ENCODE results near the gene TGM2. TPM values are rescaled to one million over a fixed set of nuclear protein-coding genes. Genes with fewer than 3 reads are reported as not detected.

The TGM2 gene
- total RNA-seq, 1 experiment from 2014 or later, result 138 TPM

GRCh38 chr20:38119446-38119845 is 45.6 kb downstream of the TGM2 start:
- Mint-ChIP-seq H3K36me3 (ENCODE audit: insufficient read depth, unreplicated experiment) (peaks cover 9% of the 10 kb centered on the region), H3K9me3 (ENCODE audit: unreplicated experiment) (peaks cover 15% of the 10 kb centered on the region), H3K27me3 (ENCODE audit: insufficient read depth, unreplicated experiment) (no peaks in the 10 kb centered on the region), H3K4me1 (ENCODE audit: low read depth, unreplicated experiment) (peaks cover 59% of the 10 kb centered on the region), H3K27ac (ENCODE audit: unreplicated experiment) (peak overlapping the region; percentile 99), H3K4me3 (ENCODE audit: unreplicated experiment) (no peak overlapping the region)
- intact Hi-C loops (cut with micrococcal nuclease; ENCODE audit: unreplicated experiment), result no loop called here
- TF ChIP-seq CTCF (IDR thresholded peaks at IDR 0.05; ENCODE audit: insufficient read depth in 1 of 2, low read depth in 1 of 2, low read length in 1 of 2, severe bottlenecking in 1 of 2, unreplicated experiment in 1 of 2), result no peak
- ChIA-PET POLR2A (no interaction called here), CTCF (no interaction called here)
- Histone ChIP-seq H3K36me3 (ENCODE audit: control insufficient read depth, insufficient read depth, low read length) (no peaks in the 10 kb centered on the region), H3K27me3 (replicated peaks; ENCODE audit: control insufficient read depth, insufficient read depth, low read length) (no peaks in the 10 kb centered on the region), H3K9me3 (0 out of 2 replicates have a peak, but pooled peaks cover 3% of the 10 kb centered on the region), H3K4me1 (peaks cover 50% of the 10 kb centered on the region), H3K4me3 (ENCODE audit: low read depth, low read length) (no peak overlapping the region)
- BruUV-seq (replicated peaks), result no TSS peak
- DNase-seq, result no peak

- POLR2A ChIA-PET, result interaction anchor here (0.6 kb wide), 1 partner anchor 8 kb away, joined by 3 read pairs; no protein-coding TSS in a partner anchor
Observed at GRCh38 chr20:38117635-38118034, 47.4 kb downstream of the TGM2 start.

GRCh38 chr20:38117205-38117604 is 47.9 kb downstream of the TGM2 start:
- Histone ChIP-seq H3K36me3 (ENCODE audit: control insufficient read depth, insufficient read depth, low read length) (no peaks in the 10 kb centered on the region), H3K4me1 (peaks cover 58% of the 10 kb centered on the region), H3K4me3 (ENCODE audit: low read depth, low read length) (no peak overlapping the region), H3K27me3 (replicated peaks; ENCODE audit: control insufficient read depth, insufficient read depth, low read length) (no peaks in the 10 kb centered on the region), H3K9me3 (0 out of 2 replicates have a peak, but pooled peaks cover 3% of the 10 kb centered on the region)
- no peaks in the 10 kb centered on the region for H3K27me3 Mint-ChIP-seq (ENCODE audit: insufficient read depth, unreplicated experiment)
- H3K27ac Mint-ChIP-seq (ENCODE audit: unreplicated experiment), result peak overlapping the region; percentile 14
- intact Hi-C loops (cut with micrococcal nuclease; ENCODE audit: unreplicated experiment), result no loop called here
- H3K36me3 Mint-ChIP-seq (ENCODE audit: insufficient read depth, unreplicated experiment), result peaks cover 7% of the 10 kb centered on the region
- BruUV-seq (replicated peaks), result no TSS peak
- TF ChIP-seq CTCF (IDR thresholded peaks at IDR 0.05; ENCODE audit: insufficient read depth in 1 of 2, low read depth in 1 of 2, low read length in 1 of 2, severe bottlenecking in 1 of 2, unreplicated experiment in 1 of 2), result no peak
- no peak for DNase-seq
- peaks cover 15% of the 10 kb centered on the region for H3K9me3 Mint-ChIP-seq (ENCODE audit: unreplicated experiment)
- ChIA-PET CTCF (no interaction called here), POLR2A (interaction anchor here (0.6 kb wide), 1 partner anchor 8 kb away, joined by 3 read pairs; no protein-coding TSS in a partner anchor)
- no peak overlapping the region for H3K4me3 Mint-ChIP-seq (ENCODE audit: unreplicated experiment)
- H3K4me1 Mint-ChIP-seq (ENCODE audit: low read depth, unreplicated experiment), result peaks cover 56% of the 10 kb centered on the region

More at GRCh38 chr20:38117635-38118034, 47.4 kb downstream of the TGM2 start:
- Histone ChIP-seq H3K4me3 (ENCODE audit: low read depth, low read length) (no peak overlapping the region), H3K27me3 (replicated peaks; ENCODE audit: control insufficient read depth, insufficient read depth, low read length) (no peaks in the 10 kb centered on the region), H3K4me1 (peaks cover 61% of the 10 kb centered on the region), H3K36me3 (ENCODE audit: control insufficient read depth, insufficient read depth, low read length) (no peaks in the 10 kb centered on the region), H3K9me3 (0 out of 2 replicates have a peak, but pooled peaks cover 3% of the 10 kb centered on the region)
- DNase-seq, result peak in 1 of 2 experiments; percentile 52
- TF ChIP-seq CTCF (IDR thresholded peaks at IDR 0.05; ENCODE audit: insufficient read depth in 1 of 2, low read depth in 1 of 2, low read length in 1 of 2, severe bottlenecking in 1 of 2, unreplicated experiment in 1 of 2), result no peak
- BruUV-seq (replicated peaks), result no TSS peak
- CTCF ChIA-PET, result no interaction called here
- Mint-ChIP-seq H3K4me1 (ENCODE audit: low read depth, unreplicated experiment) (peaks cover 60% of the 10 kb centered on the region), H3K27me3 (ENCODE audit: insufficient read depth, unreplicated experiment) (no peaks in the 10 kb centered on the region), H3K4me3 (ENCODE audit: unreplicated experiment) (no peak overlapping the region), H3K9me3 (ENCODE audit: unreplicated experiment) (peaks cover 15% of the 10 kb centered on the region), H3K36me3 (ENCODE audit: insufficient read depth, unreplicated experiment) (peaks cover 7% of the 10 kb centered on the region), H3K27ac (ENCODE audit: unreplicated experiment) (peak overlapping the region; percentile 14)
- intact Hi-C loops (cut with micrococcal nuclease; ENCODE audit: unreplicated experiment), result no loop called here

Measured in Caco-2 (cell line).